Measurements from ENCODE around the gene TUBB2A. TPM values are rescaled to one million over a fixed set of nuclear protein-coding genes. Genes with fewer than 3 reads are reported as not detected.
A peak's percentile ranks its signal among the peaks of the same experiment; 100 is the strongest.
"Not testable (repeated sequence)": the region's sequence is repeated elsewhere in the genome, so short reads cannot be mapped to it uniquely, and the experiment has no call there.

The TUBB2A gene
- total and polyA plus RNA-seq, 4 donors, result 16.9 to 40.0 (median 36.6) TPM

DNA sequence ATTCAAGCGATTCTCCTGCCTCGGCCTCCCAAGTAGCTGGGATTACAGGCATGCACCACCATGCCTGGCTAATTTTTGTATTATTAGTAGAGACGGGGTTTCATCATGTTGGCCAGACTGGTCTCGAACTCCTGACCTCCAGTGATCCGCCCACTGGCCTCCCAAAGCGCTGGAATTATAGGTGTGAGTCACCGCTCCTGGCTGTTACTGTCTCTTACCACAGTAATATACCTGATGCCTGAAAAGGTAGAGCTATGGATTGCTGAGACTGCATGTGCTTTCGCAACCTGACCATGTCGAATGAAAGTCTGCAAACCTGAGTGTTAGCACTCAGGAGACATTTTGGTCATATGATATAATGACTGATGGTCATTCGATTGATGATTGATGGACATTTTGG is 31.8 kb upstream of the TUBB2A start:
- H3K4me3 ChIP-seq (ENCODE audit: low read length in 2 of 2); H3K36me3 ChIP-seq (ENCODE audit: control insufficient read depth in 1 of 2, insufficient read depth in 2 of 2, low read length in 1 of 2); H3K27ac ChIP-seq (ENCODE audit: low read depth in 1 of 2, low read length in 2 of 2); intact Hi-C loops (cut with DNase I); H3K27me3 ChIP-seq (ENCODE audit: control insufficient read depth in 1 of 2, insufficient read depth in 2 of 2, low read length in 1 of 2); H3K9me3 ChIP-seq (ENCODE audit: control insufficient read depth, low read length); ATAC-seq (ENCODE audit: low FRiP score); DNase-seq; H3K4me1 ChIP-seq (ENCODE audit: control insufficient read depth in 1 of 2, insufficient read depth in 2 of 2, low read length in 2 of 2): not testable (repeated sequence)
- 96 to 97% methylated on average over 10 of the region's 10 CpGs for WGBS, 2 donors

DNA sequence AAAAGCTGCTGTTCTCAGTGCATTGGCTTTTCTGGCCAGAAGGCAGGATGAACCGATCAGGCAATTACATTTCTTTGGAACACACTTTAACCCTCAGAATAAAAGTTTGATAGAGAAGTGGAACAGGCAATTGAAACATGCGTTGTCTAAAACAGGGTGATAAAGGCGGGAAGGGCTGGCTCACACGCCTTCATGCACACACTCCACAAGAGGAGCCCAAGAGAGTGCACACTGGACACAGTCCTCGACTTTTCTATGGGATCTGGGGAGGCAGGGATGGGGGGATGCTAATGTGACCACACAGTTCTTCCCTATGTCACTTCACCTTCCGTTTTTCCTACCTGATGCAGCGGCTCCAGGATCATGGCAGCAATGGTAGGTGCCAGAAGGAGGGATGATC is 30.9 kb upstream of the TUBB2A start:
- no peak overlapping the region for H3K4me3 ChIP-seq (ENCODE audit: low read length in 2 of 2)
- no peaks in the 10 kb centered on the region for H3K4me1 ChIP-seq (ENCODE audit: control insufficient read depth in 1 of 2, insufficient read depth in 2 of 2, low read length in 2 of 2)
- intact Hi-C loops (cut with DNase I), result no loop called here
- no peaks in the 10 kb centered on the region for H3K9me3 ChIP-seq (ENCODE audit: control insufficient read depth, low read length)
- H3K36me3 ChIP-seq (ENCODE audit: control insufficient read depth in 1 of 2, insufficient read depth in 2 of 2, low read length in 1 of 2), result no peaks in the 10 kb centered on the region
- H3K27ac ChIP-seq (ENCODE audit: low read depth in 1 of 2, low read length in 2 of 2), result no peak overlapping the region
- WGBS, 2 donors, result 92 to 96% methylated on average over 7 of the region's 7 CpGs
- DNase-seq, result no peak
- ATAC-seq (ENCODE audit: low FRiP score), result no peak
- H3K27me3 ChIP-seq (ENCODE audit: control insufficient read depth in 1 of 2, insufficient read depth in 2 of 2, low read length in 1 of 2), result no peaks in the 10 kb centered on the region

DNA sequence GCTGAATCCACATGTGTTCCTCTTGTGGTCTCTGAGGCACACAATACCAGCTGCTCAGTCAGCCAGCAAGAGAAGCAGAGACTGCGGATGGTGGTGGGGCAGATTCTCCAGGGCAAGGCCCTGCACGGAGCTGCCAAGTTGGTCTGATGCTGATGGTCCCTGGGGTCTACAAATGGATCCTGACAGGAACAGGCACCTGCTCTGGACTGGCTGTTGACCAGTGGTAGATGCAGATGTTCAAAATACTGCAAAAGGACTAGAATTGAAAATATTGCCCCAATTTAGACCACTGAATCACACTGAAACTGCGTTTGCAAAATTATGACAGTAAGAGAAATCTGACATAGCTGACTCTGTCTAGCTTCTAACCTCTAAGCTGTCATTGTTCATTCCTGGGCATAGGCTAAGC is 29.6 kb upstream of the TUBB2A start:
- Histone ChIP-seq H3K4me3 (ENCODE audit: low read length in 2 of 2) (no peak overlapping the region), H3K27me3 (ENCODE audit: control insufficient read depth in 1 of 2, insufficient read depth in 2 of 2, low read length in 1 of 2) (no peaks in the 10 kb centered on the region), H3K27ac (ENCODE audit: low read depth in 1 of 2, low read length in 2 of 2) (no peak overlapping the region), H3K36me3 (ENCODE audit: control insufficient read depth in 1 of 2, insufficient read depth in 2 of 2, low read length in 1 of 2) (no peaks in the 10 kb centered on the region), H3K9me3 (ENCODE audit: control insufficient read depth, low read length) (no peaks in the 10 kb centered on the region), H3K4me1 (ENCODE audit: control insufficient read depth in 1 of 2, insufficient read depth in 2 of 2, low read length in 2 of 2) (no peaks in the 10 kb centered on the region)
- WGBS, 2 donors, result 89 to 96% methylated on average over 3 of the region's 3 CpGs
- DNase-seq (no peak), ATAC-seq (ENCODE audit: low FRiP score) (no peak)
- intact Hi-C loops (cut with DNase I), result no loop called here

DNA sequence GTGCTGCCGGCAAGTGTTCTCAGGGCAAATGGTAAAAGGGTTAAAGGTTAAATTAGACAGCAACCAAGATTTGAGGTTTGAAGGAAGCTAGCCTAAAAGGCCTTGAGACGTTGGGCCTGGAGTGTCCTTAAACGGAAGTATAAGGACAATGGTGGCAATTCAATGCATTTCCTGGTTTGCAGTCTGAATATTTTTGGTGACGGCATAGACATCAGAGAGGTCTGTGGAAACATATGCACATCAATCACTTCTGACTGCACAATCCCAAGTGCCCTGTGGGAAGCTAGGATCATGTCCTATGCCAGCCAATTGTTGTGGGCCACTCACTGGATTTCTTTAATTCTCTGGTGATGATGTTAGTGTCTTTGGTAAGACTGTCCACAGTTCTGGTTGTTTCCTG is 25.7 kb upstream of the TUBB2A start:
- DNase-seq (no peak), ATAC-seq (ENCODE audit: low FRiP score) (no peak)
- Histone ChIP-seq H3K9me3 (ENCODE audit: control insufficient read depth, low read length) (no peaks in the 10 kb centered on the region), H3K27me3 (ENCODE audit: control insufficient read depth in 1 of 2, insufficient read depth in 2 of 2, low read length in 1 of 2) (no peaks in the 10 kb centered on the region), H3K36me3 (ENCODE audit: control insufficient read depth in 1 of 2, insufficient read depth in 2 of 2, low read length in 1 of 2) (no peaks in the 10 kb centered on the region), H3K4me1 (ENCODE audit: control insufficient read depth in 1 of 2, insufficient read depth in 2 of 2, low read length in 2 of 2) (no peaks in the 10 kb centered on the region), H3K27ac (ENCODE audit: low read depth in 1 of 2, low read length in 2 of 2) (no peak overlapping the region), H3K4me3 (ENCODE audit: low read length in 2 of 2) (no peak overlapping the region)
- intact Hi-C loops (cut with DNase I), result no loop called here
- WGBS, 2 donors, result 47 to 51% methylated on average over 4 of the region's 4 CpGs

DNA sequence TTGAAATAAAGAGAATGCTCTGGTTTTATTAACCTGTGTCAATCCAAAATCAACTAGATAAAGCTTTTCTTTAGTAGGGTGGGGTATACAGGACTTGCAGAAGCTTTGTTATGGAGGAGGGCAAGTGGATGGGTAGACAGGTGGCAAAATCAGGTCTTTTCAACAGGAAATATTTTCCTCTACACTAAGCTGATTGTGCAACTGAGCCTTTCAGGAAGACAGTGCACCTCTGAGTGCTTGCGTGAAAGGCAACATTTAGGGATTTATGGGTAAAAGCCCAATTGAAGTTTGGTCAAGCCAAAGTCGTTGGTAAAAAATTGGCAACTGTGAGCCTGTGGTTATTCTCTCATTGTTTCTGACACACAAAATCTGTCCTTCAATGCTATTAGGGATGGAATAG is 23.8 kb upstream of the TUBB2A start:
- 87 to 93% methylated on average over 2 of the region's 2 CpGs for WGBS, 2 donors
- Histone ChIP-seq H3K4me1 (ENCODE audit: control insufficient read depth in 1 of 2, insufficient read depth in 2 of 2, low read length in 2 of 2) (no peaks in the 10 kb centered on the region), H3K4me3 (ENCODE audit: low read length in 2 of 2) (no peak overlapping the region), H3K9me3 (ENCODE audit: control insufficient read depth, low read length) (no peaks in the 10 kb centered on the region), H3K27ac (ENCODE audit: low read depth in 1 of 2, low read length in 2 of 2) (no peak overlapping the region), H3K27me3 (ENCODE audit: control insufficient read depth in 1 of 2, insufficient read depth in 2 of 2, low read length in 1 of 2) (no peaks in the 10 kb centered on the region), H3K36me3 (ENCODE audit: control insufficient read depth in 1 of 2, insufficient read depth in 2 of 2, low read length in 1 of 2) (no peaks in the 10 kb centered on the region)
- ATAC-seq (ENCODE audit: low FRiP score) (no peak), DNase-seq (no peak)
- intact Hi-C loops (cut with DNase I), result no loop called here

DNA sequence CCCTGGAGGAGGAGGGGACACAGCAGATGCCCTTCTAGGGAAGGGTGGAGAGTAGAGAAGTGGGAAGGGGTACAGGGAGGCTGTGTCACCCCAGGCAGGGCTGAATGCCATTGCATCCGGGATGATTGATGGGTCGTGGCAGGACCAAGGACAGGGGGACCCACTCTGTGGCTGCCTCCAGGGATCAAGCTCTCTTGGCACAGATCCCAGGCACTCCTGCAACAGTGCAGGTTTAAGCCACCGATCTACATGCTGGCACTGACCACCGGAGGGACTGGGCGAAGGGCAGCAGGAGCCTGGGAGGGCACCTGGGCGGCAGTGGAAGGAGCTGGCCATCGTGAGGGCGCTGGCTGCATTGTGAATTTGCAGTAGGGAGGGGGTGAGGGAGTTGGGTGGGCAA is 22.6 kb upstream of the TUBB2A start:
- H3K27ac ChIP-seq (ENCODE audit: low read depth in 1 of 2, low read length in 2 of 2); H3K4me3 ChIP-seq (ENCODE audit: low read length in 2 of 2); intact Hi-C loops (cut with DNase I); DNase-seq; H3K36me3 ChIP-seq (ENCODE audit: control insufficient read depth in 1 of 2, insufficient read depth in 2 of 2, low read length in 1 of 2); H3K27me3 ChIP-seq (ENCODE audit: control insufficient read depth in 1 of 2, insufficient read depth in 2 of 2, low read length in 1 of 2); H3K9me3 ChIP-seq (ENCODE audit: control insufficient read depth, low read length); H3K4me1 ChIP-seq (ENCODE audit: control insufficient read depth in 1 of 2, insufficient read depth in 2 of 2, low read length in 2 of 2): not testable (repeated sequence)
- peak; percentile 54 for ATAC-seq (ENCODE audit: low FRiP score)
- 58 to 71% methylated on average over 4 to 6 of the region's 8 CpGs for WGBS, 2 donors

DNA sequence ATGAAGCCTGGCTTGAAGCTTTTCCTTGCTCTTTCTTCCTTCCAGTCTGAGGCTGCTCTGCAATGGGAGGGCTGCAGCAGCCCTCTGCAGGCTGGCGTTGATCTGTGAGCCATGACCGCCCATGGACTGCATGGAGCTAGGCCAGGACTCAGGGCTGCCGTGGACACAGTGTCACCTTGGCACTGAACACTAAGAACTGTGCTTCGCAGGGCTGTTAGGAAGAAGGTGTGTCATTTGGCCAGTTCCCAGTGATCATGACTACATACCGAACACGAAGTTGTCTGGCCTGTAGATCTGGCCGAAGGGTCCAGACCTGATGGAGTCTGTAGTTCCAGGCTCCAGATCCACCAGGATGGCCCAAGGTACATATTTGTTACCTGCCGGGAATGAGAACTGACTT is 21.3 kb upstream of the TUBB2A start:
- H3K4me1 ChIP-seq (ENCODE audit: control insufficient read depth in 1 of 2, insufficient read depth in 2 of 2, low read length in 2 of 2); ATAC-seq (ENCODE audit: low FRiP score); intact Hi-C loops (cut with DNase I); H3K4me3 ChIP-seq (ENCODE audit: low read length in 2 of 2); DNase-seq; H3K9me3 ChIP-seq (ENCODE audit: control insufficient read depth, low read length); H3K27me3 ChIP-seq (ENCODE audit: control insufficient read depth in 1 of 2, insufficient read depth in 2 of 2, low read length in 1 of 2); H3K27ac ChIP-seq (ENCODE audit: low read depth in 1 of 2, low read length in 2 of 2); H3K36me3 ChIP-seq (ENCODE audit: control insufficient read depth in 1 of 2, insufficient read depth in 2 of 2, low read length in 1 of 2): not testable (repeated sequence)
- WGBS, 2 donors, result 60 to 61% methylated on average over 8 of the region's 8 CpGs

DNA sequence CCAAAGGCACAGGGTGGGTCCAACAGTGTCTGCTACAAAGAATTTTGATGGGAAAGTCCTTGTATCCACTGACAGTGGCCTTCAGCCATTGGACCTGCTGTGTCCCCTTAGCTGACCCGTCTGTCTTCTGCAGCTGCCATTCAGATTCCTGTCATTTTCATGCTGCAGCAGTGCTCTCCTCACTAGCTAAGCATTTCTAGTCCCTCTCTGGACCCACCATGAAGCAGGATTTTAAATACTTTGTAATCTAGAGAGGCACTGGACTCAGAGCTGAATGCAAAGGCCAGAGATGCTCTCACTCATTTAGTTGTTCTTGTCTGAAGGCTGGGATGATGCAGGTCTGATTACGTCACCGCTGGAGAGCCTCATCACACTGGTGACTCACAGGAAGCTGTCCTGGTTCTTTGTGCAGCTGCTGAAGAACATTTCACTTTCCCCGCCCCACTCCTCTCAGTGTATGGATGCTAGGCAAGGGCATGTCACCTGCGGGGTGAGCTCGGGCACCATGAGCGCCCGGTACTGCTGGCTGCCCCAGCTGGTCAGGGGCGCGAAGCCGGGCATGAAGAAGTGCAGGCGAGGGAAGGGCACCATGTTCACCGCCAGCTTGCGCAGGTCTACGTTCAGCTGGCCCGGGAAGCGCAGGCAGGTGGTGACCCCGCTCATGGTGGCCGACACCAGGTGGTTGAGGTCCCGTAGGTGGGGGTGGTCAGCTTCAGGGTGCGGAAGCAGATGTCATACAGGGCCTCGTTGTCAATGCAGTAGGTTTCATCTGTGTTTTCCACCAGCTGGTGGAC is 19.4 kb upstream of the TUBB2A start:
- 95% methylated on average over 22 of the region's 22 CpGs for WGBS, 2 donors
- DNase-seq (peak in 1 of 2 donors; percentile 63), ATAC-seq (ENCODE audit: low FRiP score) (no peak)
- intact Hi-C loops (cut with DNase I), result no loop called here
- no peaks in the 10 kb centered on the region for H3K4me1 ChIP-seq (ENCODE audit: control insufficient read depth in 1 of 2, insufficient read depth in 2 of 2, low read length in 2 of 2)
- H3K27ac ChIP-seq (ENCODE audit: low read depth in 1 of 2, low read length in 2 of 2), result no peak overlapping the region
- no peaks in the 10 kb centered on the region for H3K27me3 ChIP-seq (ENCODE audit: control insufficient read depth in 1 of 2, insufficient read depth in 2 of 2, low read length in 1 of 2)
- H3K4me3 ChIP-seq (ENCODE audit: low read length in 2 of 2), result no peak overlapping the region
- H3K36me3 ChIP-seq (ENCODE audit: control insufficient read depth in 1 of 2, insufficient read depth in 2 of 2, low read length in 1 of 2), result no peaks in the 10 kb centered on the region
- no peaks in the 10 kb centered on the region for H3K9me3 ChIP-seq (ENCODE audit: control insufficient read depth, low read length)

DNA sequence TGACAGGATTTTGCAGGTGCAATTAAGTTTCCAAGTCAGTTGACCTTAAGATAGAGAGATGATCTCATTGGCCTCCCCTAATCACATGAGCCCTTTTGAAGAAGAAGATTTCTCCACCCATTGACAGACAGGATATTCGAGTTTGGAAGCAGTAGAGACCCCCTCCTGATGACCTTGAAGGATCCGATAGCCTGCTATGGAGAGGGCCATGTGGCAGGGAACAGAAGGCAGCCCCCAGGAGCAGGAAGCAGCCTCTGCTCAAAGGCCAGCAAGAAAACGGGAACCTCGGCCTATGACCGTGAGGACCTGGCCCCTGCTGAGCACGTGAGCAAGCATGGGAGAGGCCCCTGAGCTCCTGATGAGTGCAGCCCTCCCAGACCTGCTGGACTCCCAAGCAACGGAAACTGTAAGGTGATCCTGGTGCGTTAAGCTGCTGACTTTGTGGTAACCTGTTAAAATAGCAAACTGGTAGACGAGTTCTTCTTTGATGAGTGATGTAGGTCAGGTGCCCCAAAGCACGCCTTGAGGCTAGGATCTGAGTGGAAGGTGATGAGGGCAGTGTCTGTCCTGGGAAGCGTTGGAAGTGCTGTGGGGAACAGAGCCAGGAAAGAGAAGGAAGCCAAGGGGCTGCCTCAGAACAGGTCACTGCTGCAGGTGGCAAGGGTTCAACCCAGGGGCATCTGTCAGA is 18.5 kb upstream of the TUBB2A start:
- ATAC-seq (ENCODE audit: low FRiP score) (no peak), DNase-seq (no peak)
- intact Hi-C loops (cut with DNase I), result no loop called here
- no peaks in the 10 kb centered on the region for H3K9me3 ChIP-seq (ENCODE audit: control insufficient read depth, low read length)
- no peaks in the 10 kb centered on the region for H3K27me3 ChIP-seq (ENCODE audit: control insufficient read depth in 1 of 2, insufficient read depth in 2 of 2, low read length in 1 of 2)
- H3K4me3 ChIP-seq (ENCODE audit: low read length in 2 of 2), result no peak overlapping the region
- no peaks in the 10 kb centered on the region for H3K4me1 ChIP-seq (ENCODE audit: control insufficient read depth in 1 of 2, insufficient read depth in 2 of 2, low read length in 2 of 2)
- no peak overlapping the region for H3K27ac ChIP-seq (ENCODE audit: low read depth in 1 of 2, low read length in 2 of 2)
- WGBS, 2 donors, result 88% methylated on average over 11 of the region's 11 CpGs
- no peaks in the 10 kb centered on the region for H3K36me3 ChIP-seq (ENCODE audit: control insufficient read depth in 1 of 2, insufficient read depth in 2 of 2, low read length in 1 of 2)
